Osteocyte (in vitro differentiated cells): Measurements from ENCODE around the gene GOT2. TPM values are rescaled to one million over a fixed set of nuclear protein-coding genes. Genes with fewer than 3 reads are reported as not detected.
"Not testable (repeated sequence)": the region's sequence is repeated elsewhere in the genome, so short reads cannot be mapped to it uniquely, and the experiment has no call there.

Experiments used
- DNase-seq: peaks from one replicate; pipeline ENCODE4 v3.0.0; 2021; ENCODE audit warnings: mixed read lengths; ENCODE audit not compliant: unreplicated experiment; ENCODE audit errors: extremely low spot score
- H3K27ac Mint-ChIP-seq: one replicate; pipeline ENCODE4 v1.8.0; 2021; ENCODE audit warnings: mild to moderate bottlenecking, mixed read lengths; ENCODE audit not compliant: unreplicated experiment
- H3K27me3 Mint-ChIP-seq: one replicate; pipeline ENCODE4 v1.8.0; 2021; ENCODE audit warnings: mixed read lengths; ENCODE audit not compliant: unreplicated experiment
- H3K36me3 Mint-ChIP-seq: one replicate; pipeline ENCODE4 v1.8.0; 2021; ENCODE audit warnings: mixed read lengths; ENCODE audit not compliant: unreplicated experiment
- H3K4me1 Mint-ChIP-seq: one replicate; pipeline ENCODE4 v1.8.0; 2021; ENCODE audit warnings: mixed read lengths; ENCODE audit not compliant: unreplicated experiment
- H3K4me3 Mint-ChIP-seq: one replicate; pipeline ENCODE4 v1.8.0; 2021; ENCODE audit warnings: mild to moderate bottlenecking, moderate library complexity, mixed read lengths; ENCODE audit not compliant: unreplicated experiment
- H3K9me3 Mint-ChIP-seq: one replicate; pipeline ENCODE4 v1.8.0; 2021; ENCODE audit warnings: mixed read lengths; ENCODE audit not compliant: unreplicated experiment
- CTCF ChIP-seq: fragments of 200-600 bp; sonication (generic); IDR thresholded peaks from 2 replicates; pipeline ENCODE4 v1.5.0; 2021; ENCODE audit warnings: antibody characterized with exemption, mild to moderate bottlenecking, moderate library complexity
- total RNA-seq: library from RNA; stranded (reverse); gene quantifications from 2 replicates; pipeline ENCODE4 v1.2.1, GENCODE V29; 2021

GOT2 gene
- total RNA-seq, 1 donor from 2014 or later, result 58.4 TPM

- no peak for TF ChIP-seq CTCF
- no peaks in the 10 kb centered on the region for H3K27me3 Mint-ChIP-seq
Observed at GRCh38 chr16:58699151-58699550, 35.0 kb downstream of the GOT2 start.

GRCh38 chr16:58695368-58695767 is 38.7 kb downstream of the GOT2 start:
- H3K4me1 Mint-ChIP-seq, result no peaks in the 10 kb centered on the region
- H3K4me3 Mint-ChIP-seq, result no peak overlapping the region
- DNase-seq, result no peak
- no peak overlapping the region for H3K27ac Mint-ChIP-seq
- H3K9me3 Mint-ChIP-seq, result peaks cover 4% of the 10 kb centered on the region
- H3K36me3 Mint-ChIP-seq, result no peaks in the 10 kb centered on the region
- H3K27me3 Mint-ChIP-seq, result peaks cover 3% of the 10 kb centered on the region
- no peak for TF ChIP-seq CTCF

More at GRCh38 chr16:58699151-58699550, 35.0 kb downstream of the GOT2 start:
- H3K36me3 Mint-ChIP-seq, result no peaks in the 10 kb centered on the region
- no peak overlapping the region for H3K4me3 Mint-ChIP-seq
- H3K4me1 Mint-ChIP-seq, result no peaks in the 10 kb centered on the region
- no peak overlapping the region for H3K27ac Mint-ChIP-seq
- DNase-seq, result no peak
- H3K9me3 Mint-ChIP-seq, result peaks cover 4% of the 10 kb centered on the region

GRCh38 chr16:58692450-58692849 is 41.7 kb downstream of the GOT2 start:
- no peak for DNase-seq
- Mint-ChIP-seq H3K4me1 (no peaks in the 10 kb centered on the region), H3K27ac (no peak overlapping the region), H3K27me3 (peaks cover 23% of the 10 kb centered on the region), H3K36me3 (no peaks in the 10 kb centered on the region), H3K4me3 (no peak overlapping the region), H3K9me3 (peaks cover 4% of the 10 kb centered on the region)
- TF ChIP-seq CTCF, result no peak

- H3K27ac Mint-ChIP-seq, DNase-seq, H3K4me3 Mint-ChIP-seq, H3K9me3 Mint-ChIP-seq, H3K36me3 Mint-ChIP-seq: not testable (repeated sequence)
- H3K27me3 Mint-ChIP-seq, result peaks cover 23% of the 10 kb centered on the region
- H3K4me1 Mint-ChIP-seq, result peaks cover 18% of the 10 kb centered on the region
Observed at GRCh38 chr16:58686985-58687706, 47.0 kb downstream of the GOT2 start.

- Mint-ChIP-seq H3K4me1 (peaks cover 18% of the 10 kb centered on the region), H3K36me3 (peaks cover 7% of the 10 kb centered on the region), H3K4me3 (peak overlapping the region; percentile 95), H3K9me3 (no peaks in the 10 kb centered on the region), H3K27me3 (peaks cover 17% of the 10 kb centered on the region), H3K27ac (no peak overlapping the region)
- no peak for TF ChIP-seq CTCF
- no peak for DNase-seq
Observed at GRCh38 chr16:58685084-58685449, 49.0 kb downstream of the GOT2 start.
